ENCODE measurements around the gene CMTM3.

The CMTM3 gene

DNA sequence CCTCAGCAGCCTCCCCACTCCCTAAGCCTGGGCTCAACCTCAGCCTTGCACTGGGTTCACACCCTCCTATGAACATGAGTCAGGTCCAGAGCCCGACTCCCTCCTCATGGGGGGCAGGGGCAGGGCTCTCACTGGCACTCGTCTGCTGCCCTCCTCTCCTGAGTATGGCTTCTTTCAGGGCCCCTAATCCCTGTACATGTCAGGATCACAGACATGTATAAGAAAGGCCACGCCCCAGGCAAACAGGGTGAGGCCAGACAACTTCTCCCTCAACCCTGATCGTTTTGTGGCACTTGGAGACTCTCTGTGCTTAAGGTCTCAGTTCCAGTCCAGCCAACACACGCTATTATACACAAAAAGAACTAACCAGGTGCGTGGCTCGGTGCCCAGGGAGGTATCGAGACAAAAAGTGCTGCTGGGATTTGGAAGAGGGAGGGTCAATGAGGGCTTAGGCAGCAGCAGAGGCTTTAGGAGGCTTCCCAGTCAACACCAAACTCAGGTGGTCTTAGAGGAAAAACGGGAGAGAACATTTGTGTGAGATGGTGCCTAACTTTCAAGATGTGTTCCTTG, 45.2 kb downstream of the CMTM3 start:
- no peak for DNase-seq (ENCODE audit: low spot score)
- Histone ChIP-seq H3K4me3 (no peak overlapping the region), H3K27ac (no peak overlapping the region)
- no peak for TF ChIP-seq CTCF (IDR thresholded peaks at IDR 0.05)

DNA sequence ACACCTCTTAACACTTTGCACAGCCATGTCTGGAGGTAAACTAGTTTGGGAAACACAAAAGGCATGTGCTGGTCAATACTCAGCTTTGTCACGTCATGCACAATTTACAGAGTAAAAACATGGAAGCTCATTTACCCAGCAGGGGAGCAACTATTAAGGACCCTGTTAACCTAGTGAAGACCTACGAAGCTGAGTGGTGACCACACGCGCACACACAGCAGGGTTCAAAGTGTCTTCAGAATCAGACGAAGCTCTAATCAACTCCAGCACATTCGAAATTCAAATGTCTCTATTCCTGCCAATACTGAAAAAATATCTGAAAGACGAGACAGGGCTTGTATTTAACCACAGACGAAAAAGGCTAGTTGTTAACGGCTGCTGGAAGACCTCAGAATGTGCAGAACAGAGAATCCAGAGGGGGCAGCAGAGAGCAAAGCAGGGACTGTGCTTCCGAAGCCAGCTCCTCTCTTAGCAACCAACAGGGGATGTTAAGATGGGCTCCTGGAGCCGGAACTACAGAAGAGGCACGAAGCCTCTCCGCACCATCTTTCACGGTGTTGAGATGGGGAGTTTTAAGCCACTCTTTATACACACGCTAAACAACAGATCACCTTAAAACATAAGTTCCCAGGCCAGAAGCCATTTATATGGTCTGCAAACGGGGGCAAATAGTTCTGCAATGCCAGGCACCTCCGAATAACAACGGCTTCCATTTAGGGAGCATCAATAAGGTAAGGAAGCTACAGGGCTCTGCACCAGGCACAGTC, 46.4 kb downstream of the CMTM3 start:
- peak overlapping the region; percentile 53 for H3K4me3 ChIP-seq
- no peak overlapping the region for H3K27ac ChIP-seq
- DNase-seq (ENCODE audit: low spot score) = no peak
- peak; percentile 94 for TF ChIP-seq CTCF (IDR thresholded peaks at IDR 0.05)

- no peak for DNase-seq (ENCODE audit: low spot score)
- peak overlapping the region; percentile 53 for H3K4me3 ChIP-seq
These were observed 46.9 kb downstream of the CMTM3 start for GRCh38 chr16:66651474-66651765.

DNA sequence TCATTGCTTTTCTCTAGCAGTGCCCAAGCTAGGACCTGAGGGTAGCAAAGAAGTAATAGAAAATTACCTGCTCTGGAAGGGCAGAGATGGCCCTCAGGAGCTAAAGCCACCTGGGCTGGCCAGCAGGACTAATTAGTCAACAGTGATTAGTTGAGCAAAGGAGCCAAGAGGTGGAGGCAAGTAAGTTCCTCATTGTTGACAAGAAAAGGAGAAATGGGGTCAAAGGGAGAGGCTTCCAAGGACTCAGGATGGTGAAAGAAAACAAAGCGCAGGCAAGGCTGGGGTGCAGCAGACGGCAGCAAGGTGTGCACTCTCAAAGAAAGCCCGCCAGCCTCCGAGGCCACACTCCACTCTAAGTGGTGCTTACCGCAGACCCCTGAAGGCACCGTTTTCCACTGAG, 47.5 kb downstream of the CMTM3 start:
- no peak overlapping the region for H3K27ac ChIP-seq
- TF ChIP-seq CTCF (IDR thresholded peaks at IDR 0.05) = no peak
- no peak overlapping the region for H3K4me3 ChIP-seq
- DNase-seq (ENCODE audit: low spot score) = no peak

More at GRCh38 chr16:66651474-66651765, 46.9 kb downstream of the CMTM3 start:
- no peak overlapping the region for H3K27ac ChIP-seq
- TF ChIP-seq CTCF (IDR thresholded peaks at IDR 0.05) = no peak

DNA sequence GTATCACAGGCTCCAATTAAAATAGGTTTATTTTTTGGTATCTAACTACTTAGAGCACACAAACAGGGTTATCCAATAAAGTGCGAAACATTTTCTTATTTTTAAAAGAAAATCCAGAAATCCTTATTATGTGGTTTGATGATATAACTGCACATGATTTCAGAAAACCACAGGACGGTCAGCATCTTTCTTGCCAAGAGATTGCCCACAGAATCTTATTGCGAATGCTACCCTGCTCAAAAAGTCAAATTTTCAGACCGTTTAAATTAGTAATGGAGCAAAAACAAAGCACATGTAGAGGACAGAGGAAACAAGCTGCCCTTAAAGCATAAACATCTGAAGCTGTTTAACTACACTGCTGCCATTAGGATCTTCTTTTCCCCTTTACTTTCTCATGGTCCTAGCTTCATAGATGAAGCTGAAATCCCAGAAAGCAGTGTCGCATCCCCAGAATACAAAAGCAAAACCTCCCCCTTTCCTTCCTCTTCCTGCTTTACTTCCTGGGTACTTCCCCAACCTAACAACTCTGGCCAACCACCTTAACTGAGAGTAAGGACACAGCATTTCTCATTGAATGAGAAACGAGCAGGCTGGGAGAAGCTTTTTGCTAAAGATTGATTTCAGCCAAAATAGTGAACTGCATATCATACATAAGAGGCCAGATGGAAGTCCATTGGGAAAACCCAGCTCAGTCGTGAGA, 48.3 kb downstream of the CMTM3 start:
- TF ChIP-seq CTCF (IDR thresholded peaks at IDR 0.05) = no peak
- Histone ChIP-seq H3K4me3 (no peak overlapping the region), H3K27ac (no peak overlapping the region)
- DNase-seq (ENCODE audit: low spot score) = no peak

GRCh38 chr16:66653581-66654350, 49.3 kb downstream of the CMTM3 start:
- H3K27ac ChIP-seq = no peak overlapping the region
- H3K4me3 ChIP-seq = no peak overlapping the region
- DNase-seq (ENCODE audit: low spot score) = no peak
- TF ChIP-seq CTCF (IDR thresholded peaks at IDR 0.05) = no peak

All from coronary artery (tissue), 2 donors.